HS-27A (cell line): Measurements from ENCODE around the gene COPS7A.
"Not testable (repeated sequence)": the region's sequence is repeated elsewhere in the genome, so short reads cannot be mapped to it uniquely, and the experiment has no call there.

Source experiments
- DNase-seq: peaks from one replicate; pipeline ENCODE4 v3.0.0-alpha.2; 2012; ENCODE audit warnings: low read depth, missing footprints

Gene COPS7A

DNA sequence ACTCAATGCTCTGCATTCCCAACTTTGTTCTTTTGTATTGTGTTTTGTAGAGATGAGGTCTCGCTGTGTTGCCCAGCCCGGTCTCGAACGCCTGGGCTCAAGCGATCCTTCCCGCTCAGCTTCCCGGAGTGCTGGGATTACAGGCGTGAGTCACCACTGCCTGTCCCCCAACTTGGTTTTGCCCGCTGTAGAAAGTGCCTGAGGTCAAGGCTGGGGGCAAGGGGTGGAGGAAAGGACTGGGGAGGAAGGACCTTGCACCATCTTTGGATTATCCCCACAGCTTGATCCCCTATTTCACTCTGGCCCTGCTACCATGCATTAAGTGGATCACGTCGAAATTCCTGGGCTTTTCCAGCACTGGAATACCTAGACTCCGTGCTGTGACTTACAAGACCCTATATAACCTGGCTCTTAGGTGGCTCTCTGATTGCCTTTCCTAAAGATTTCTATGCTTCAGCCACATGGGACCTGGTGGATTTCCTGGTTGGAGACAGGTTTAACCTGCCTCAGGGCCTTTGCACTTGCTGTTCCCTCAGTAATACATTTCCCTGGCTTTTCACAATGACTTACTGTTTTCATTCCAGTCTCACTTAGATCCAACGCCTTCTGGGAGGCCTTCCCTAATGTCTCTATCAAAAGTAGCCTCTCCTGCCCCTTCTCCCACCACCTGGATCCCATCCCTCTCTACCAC, 22.6 kb upstream of the COPS7A start:
- DNase-seq, result no peak

DNA sequence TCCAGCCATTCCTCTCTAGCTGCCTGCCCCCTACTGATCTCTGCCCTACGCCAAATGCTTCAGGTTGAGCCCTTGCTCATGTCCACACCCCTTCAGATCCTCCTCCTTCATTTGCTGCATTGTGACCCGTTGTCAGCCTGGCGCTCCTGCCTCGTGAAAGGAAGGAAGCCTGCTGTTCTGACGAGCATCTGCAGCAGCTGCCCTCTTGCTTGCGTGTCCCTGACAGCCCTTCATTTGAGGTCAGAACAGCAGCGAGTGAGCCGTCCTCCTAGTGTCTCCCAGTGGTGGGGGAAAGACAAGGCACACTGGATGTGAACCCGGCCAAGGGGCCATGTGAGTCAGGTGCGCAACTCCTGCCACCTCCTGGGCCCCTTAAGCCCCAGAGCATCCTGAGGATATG, 20.2 kb upstream of the COPS7A start:
- no peak for DNase-seq

DNA sequence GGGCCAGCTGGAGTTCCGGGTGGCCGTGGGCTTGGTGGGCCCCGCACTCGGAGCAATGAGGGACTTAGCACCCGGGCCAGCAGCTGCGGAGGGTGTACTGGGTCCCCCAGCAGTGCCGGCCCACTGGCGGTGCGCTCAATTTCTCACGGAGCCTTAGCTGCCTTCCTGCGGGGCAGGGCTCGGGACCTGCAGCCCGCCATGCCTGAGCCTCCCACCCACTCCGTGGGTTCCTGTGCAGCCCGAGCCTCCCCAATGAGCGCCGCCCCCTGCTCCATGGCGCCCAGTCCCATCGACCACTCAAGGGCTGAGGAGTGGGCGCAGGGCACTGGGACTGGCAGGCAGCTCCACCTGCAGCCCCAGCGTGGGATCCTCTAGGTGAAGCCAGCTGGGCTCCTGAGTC, 15.5 kb upstream of the COPS7A start:
- not testable (repeated sequence) for DNase-seq

DNA sequence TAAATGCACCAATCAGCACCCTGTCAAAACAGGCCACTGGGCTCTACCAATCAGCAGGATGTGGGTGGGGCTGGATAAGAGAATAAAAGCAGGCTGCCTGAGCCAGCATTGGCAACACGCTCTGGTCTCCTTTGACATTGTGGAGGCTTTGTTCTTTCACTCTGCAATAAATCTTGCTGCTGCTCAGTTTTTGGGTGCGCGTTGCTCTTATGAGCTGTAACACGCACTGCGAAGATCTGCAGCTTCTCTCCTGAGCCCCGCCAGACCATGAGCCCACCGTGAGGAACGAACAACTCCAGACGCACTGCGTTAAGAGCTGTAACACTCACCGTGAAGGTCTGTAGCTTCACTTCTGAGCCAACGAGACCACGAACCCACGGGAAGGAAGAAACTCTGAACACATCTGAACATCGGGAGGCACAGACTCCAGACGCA, 14.9 kb upstream of the COPS7A start:
- no peak for DNase-seq

- DNase-seq, result not testable (repeated sequence)
These were observed 7.6 kb upstream of the COPS7A start for GRCh38 chr12:6716031-6716873.

DNA sequence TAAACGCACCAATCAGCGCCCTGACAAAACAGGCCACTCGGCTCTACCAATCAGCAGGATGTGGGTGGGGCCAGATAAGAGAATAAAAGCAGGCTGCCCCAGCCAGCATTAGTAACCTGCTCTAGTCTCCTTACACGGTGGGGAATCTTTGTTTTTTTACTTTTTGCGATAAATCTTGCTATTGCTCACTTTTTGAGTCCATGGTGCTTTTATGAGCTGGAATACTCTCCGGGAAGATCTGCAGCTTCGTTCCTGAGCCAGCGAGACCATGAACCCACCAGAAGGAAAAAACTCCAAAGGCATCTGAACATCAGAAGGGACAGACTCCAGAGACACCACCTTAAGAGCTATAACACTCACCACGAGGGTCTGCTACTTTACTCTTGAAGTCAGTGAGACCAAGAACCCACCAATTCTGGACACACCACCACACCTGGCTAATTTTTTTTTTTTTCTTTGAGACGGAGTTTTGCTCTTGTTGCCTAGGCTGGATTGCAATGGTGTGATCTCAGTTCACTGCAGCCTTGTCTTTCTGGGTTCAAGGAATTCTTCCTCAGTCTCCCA, 6.9 kb upstream of the COPS7A start:
- no peak for DNase-seq

- no peak for DNase-seq
These were observed 983 bp upstream of the COPS7A start for GRCh38 chr12:6722863-6723262.

DNA sequence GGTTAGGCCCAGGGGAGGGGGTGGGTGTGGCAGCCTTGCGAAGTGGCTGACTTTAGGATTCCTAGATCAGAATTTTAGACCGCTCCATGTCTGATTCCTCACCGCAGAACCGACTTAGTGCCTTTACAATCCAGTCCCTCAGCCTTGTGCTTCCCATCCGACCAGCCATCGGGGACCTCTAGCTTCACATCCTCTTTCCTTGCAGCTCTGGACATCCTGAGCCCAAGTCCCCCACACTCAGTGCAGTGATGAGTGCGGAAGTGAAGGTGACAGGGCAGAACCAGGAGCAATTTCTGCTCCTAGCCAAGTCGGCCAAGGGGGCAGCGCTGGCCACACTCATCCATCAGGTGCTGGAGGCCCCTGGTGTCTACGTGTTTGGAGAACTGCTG, 557 bp downstream of the COPS7A start:
- DNase-seq, result no peak

DNA sequence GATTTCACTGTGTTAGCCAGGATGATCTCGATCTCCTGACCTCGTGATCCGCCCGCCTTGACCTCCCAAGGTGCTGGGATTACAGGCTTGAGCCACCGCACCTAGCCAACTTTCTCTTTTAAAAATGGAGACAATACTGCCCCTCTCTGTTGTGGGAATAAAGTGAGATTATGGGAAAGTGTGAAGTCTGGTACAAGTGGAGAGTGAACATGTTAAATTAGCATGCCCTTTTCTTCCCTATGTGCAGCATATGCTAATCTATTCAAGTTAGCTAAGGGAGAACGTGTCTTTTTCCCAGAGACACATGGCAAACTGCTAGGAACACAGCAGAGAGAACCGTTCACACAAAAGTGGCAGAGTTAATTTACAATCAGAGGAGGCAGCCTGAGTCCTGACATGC, 1.5 kb downstream of the COPS7A start:
- no peak for DNase-seq

GRCh38 chr12:6729186-6729585, 5.3 kb downstream of the COPS7A start:
- no peak for DNase-seq

- DNase-seq, result no peak
These were observed 6.3 kb downstream of the COPS7A start for GRCh38 chr12:6730169-6730568.

GRCh38 chr12:6734506-6735387, 10.9 kb downstream of the COPS7A start:
- no peak for DNase-seq

GRCh38 chr12:6735448-6736191, 11.8 kb downstream of the COPS7A start:
- no peak for DNase-seq

DNA sequence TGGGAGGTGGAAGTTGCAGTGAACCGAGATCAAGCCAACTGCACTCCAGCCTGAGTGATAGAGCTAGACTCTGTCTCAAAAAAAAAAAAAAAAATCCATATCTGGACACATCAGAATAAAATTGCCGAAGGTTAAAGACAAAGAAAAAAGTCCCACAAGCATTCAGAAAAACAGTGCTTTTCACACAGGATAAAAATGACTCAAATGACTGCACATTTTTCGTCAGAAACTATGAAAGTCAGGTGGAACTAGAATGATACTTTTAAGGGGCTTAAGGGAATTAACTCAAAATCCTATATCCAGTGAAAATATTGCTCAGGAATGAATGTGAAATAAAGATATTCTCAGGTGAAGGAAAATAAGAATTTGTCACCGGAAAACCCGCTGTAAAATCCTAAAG, 12.9 kb downstream of the COPS7A start:
- no peak for DNase-seq

DNA sequence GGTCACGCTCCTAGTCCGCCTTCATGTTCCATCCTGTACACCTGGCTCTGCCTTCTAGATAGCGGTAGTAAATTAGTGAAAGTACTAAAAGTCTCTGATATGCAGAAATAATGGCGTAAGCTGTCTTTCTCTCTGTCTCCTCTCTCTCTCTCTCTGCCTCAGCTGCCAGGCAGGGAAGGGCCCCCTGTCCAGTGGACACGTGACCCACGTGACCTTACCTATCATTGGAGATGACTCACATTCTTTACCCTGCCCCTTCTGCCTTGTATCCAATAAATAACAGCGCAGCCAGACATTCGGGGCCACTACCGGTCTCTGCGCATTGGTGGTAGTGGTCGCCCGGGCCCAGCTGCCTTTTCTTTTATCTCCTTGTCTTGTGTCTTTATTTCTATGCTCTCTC, 18.2 kb downstream of the COPS7A start:
- DNase-seq, result not testable (repeated sequence)

GRCh38 chr12:6742834-6743233, 19.0 kb downstream of the COPS7A start:
- no peak for DNase-seq

- DNase-seq, result not testable (repeated sequence)
These were observed 19.5 kb downstream of the COPS7A start for GRCh38 chr12:6743300-6743699.

- DNase-seq, result no peak
These were observed 22.1 kb downstream of the COPS7A start for GRCh38 chr12:6745741-6746525.

DNA sequence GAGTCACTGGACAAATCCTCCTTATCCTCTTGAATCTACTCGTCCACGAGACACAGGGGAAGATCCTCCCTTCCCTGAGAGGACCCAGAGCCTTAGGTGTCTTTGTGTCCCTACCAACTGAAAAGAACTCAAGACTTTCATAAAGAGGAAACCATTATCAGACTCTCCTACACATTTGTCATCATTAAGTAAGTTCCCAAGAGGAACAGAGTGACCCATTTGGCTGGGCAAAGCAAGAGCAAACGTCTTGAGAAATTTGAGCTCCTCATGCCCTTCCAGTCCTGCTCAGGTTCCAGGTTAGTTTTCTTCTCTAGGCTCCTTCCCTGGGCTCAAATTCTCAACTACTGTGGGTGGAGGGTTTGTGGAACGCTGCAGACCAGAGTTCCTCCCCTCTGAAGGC, 23.4 kb downstream of the COPS7A start:
- DNase-seq, result no peak

DNA sequence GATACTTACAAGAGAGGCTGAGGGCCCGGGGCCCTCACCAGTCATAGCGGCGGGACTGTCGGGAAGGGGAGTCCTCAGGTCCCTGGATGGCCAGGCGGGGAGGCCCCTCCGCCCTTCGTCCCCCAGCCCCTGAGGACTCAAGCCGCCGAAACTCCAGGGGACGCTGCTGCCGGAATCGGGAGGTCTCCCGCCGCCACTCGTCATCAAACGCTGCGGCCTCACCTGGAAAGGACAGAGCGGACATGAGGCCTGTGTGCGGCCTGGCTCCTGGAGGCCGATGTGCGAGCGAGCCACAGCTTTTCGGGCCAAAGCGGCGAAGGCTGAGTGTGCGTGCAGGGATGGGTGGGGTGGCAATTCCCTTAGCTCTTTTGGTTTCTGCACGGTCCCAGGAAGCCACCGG, 24.9 kb downstream of the COPS7A start:
- DNase-seq, result no peak

DNA sequence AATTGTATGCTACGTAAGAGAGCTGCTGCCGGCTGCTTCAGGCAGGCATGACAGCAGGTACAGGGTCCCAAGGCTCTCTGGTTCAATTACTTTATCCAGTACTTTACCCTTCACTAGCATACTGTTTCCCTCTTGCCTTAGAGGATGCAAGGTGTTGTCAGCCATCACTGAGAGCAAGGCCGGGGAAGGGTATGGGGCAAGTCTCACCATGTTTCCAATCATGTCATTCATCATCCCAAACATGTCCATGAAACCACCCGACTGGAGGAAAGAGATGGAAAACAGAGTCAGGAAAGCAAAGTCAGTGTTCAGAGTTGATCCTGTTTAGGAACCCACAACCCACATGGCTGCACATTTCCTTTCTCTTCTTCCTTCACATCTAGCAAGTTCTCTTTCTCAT, 26.7 kb downstream of the COPS7A start:
- DNase-seq, result no peak
